RWPE1 (cell line): ENCODE measurements around the gene PLA2G4E.

ENCODE experiments used
- CTCF ChIA-PET: fragments of 350-600 bp; sonication (Branson Sonifier 250); formaldehyde crosslinking; extraction: SDS; loops from one replicate; lab custom pipeline; 2021; lab: Yijun Ruan, JAX
- POLR2A ChIA-PET: fragments of 400-600 bp; formaldehyde crosslinking; extraction: SDS; loops from one replicate; lab custom pipeline; 2020; ENCODE audit warnings: antibody characterized with exemption; ENCODE audit not compliant: low non-redundant PET; lab: Yijun Ruan, JAX
- DNase-seq: peaks from one replicate; pipeline ENCODE4 v3.0.0; 2012; ENCODE audit warnings: low spot score
- H3K27ac ChIP-seq: fragments of 450-650 bp; 2 replicates; pipeline ENCODE4 v1.5.1; 2017
- CTCF ChIP-seq: fragments of 450-650 bp; conservative IDR thresholded peaks from 2 replicates; pipeline ENCODE4 v1.5.1; 2017; ENCODE audit warnings: low read depth, mild to moderate bottlenecking

Gene PLA2G4E

GRCh38 chr15:42066764-42067415 lies 46.0 kb upstream of the PLA2G4E start:
- CTCF ChIA-PET: interaction anchor here (0.6 to 1.1 kb wide), 4 partner anchors 28 to 141 kb away, joined by 3 to 4 read pairs (median 4); no protein-coding TSS in a partner anchor
- no peak overlapping the region for H3K27ac ChIP-seq
- no peak for TF ChIP-seq CTCF
- DNase-seq: no peak
- POLR2A ChIA-PET: no interaction called here

- H3K27ac ChIP-seq: peak overlapping the region; percentile 6; the same call in 1 of the 2 replicates
- no peak for DNase-seq
- CTCF ChIA-PET: interaction anchor here (0.6 to 1.6 kb wide), 4 partner anchors 18 to 273 kb away, joined by 3 to 5 read pairs (median 4); no protein-coding TSS in a partner anchor
- POLR2A ChIA-PET: no interaction called here
- no peak for TF ChIP-seq CTCF
Observed at GRCh38 chr15:42065468-42065867, 44.6 kb upstream of the PLA2G4E start.

- POLR2A ChIA-PET: no interaction called here
- H3K27ac ChIP-seq: peak overlapping the region; percentile 6; the same call in 1 of the 2 replicates
- TF ChIP-seq CTCF: no peak
Observed at GRCh38 chr15:42065033-42065432, 44.2 kb upstream of the PLA2G4E start.

GRCh38 chr15:42064271-42064670 lies 43.4 kb upstream of the PLA2G4E start:
- CTCF ChIA-PET: interaction anchor here (0.8 to 3.2 kb wide), 4 partner anchors 20 to 373 kb away, joined by 3 to 13 read pairs (median 5); no protein-coding TSS in a partner anchor
- TF ChIP-seq CTCF: no peak
- POLR2A ChIA-PET: no interaction called here
- no peak overlapping the region for H3K27ac ChIP-seq
- DNase-seq: no peak

More at GRCh38 chr15:42065033-42065432, 44.2 kb upstream of the PLA2G4E start:
- CTCF ChIA-PET: interaction anchor here (0.6 to 3.2 kb wide), 3 partner anchors 18 to 75 kb away, joined by 3 to 13 read pairs (median 4); no protein-coding TSS in a partner anchor
- no peak for DNase-seq

- ChIA-PET POLR2A (no interaction called here), CTCF (interaction anchor here (0.6 to 3.2 kb wide), 4 partner anchors 21 to 324 kb away, joined by 3 to 13 read pairs (median 5); no protein-coding TSS in a partner anchor)
- no peak for DNase-seq
- TF ChIP-seq CTCF: no peak
- 0 out of 2 replicates have a peak overlapping the region, but pooled peaks have one; percentile 4 for H3K27ac ChIP-seq
Observed at GRCh38 chr15:42063122-42063848, 42.4 kb upstream of the PLA2G4E start.

- POLR2A ChIA-PET: interaction anchor here (0.6 kb wide), 1 partner anchor 70 kb away, joined by 5 read pairs; no protein-coding TSS in a partner anchor
- no peak for TF ChIP-seq CTCF
- DNase-seq: no peak
- no peak overlapping the region for H3K27ac ChIP-seq
- CTCF ChIA-PET: interaction anchor here (0.6 to 3.2 kb wide), 4 partner anchors 65 to 325 kb away, joined by 3 to 13 read pairs (median 4); no protein-coding TSS in a partner anchor
Observed at GRCh38 chr15:42062284-42062806, 41.5 kb upstream of the PLA2G4E start.
